ENCODE data around the gene NYAP2.

DNA sequence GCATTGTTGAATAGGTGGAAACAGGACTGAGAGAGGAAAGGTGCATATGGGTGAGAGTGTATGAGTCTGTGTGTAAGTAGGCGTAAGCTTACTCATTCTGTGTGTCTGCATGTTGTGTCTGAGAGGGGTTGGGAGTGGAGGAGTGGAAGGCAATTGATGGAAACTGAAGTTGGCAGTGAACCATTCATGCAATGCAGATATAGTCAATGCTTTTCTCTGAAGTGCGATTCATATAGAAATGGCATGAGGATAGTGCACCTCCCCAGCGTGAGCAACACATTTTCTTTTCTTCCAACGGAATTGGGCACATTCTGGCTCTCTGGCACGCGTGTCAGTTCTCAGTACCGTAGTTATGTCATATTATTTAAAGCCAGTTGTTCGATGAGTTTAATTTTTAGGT lies 250.5 kb downstream of the NYAP2 start:
- TF ChIP-seq, protein P1, sequence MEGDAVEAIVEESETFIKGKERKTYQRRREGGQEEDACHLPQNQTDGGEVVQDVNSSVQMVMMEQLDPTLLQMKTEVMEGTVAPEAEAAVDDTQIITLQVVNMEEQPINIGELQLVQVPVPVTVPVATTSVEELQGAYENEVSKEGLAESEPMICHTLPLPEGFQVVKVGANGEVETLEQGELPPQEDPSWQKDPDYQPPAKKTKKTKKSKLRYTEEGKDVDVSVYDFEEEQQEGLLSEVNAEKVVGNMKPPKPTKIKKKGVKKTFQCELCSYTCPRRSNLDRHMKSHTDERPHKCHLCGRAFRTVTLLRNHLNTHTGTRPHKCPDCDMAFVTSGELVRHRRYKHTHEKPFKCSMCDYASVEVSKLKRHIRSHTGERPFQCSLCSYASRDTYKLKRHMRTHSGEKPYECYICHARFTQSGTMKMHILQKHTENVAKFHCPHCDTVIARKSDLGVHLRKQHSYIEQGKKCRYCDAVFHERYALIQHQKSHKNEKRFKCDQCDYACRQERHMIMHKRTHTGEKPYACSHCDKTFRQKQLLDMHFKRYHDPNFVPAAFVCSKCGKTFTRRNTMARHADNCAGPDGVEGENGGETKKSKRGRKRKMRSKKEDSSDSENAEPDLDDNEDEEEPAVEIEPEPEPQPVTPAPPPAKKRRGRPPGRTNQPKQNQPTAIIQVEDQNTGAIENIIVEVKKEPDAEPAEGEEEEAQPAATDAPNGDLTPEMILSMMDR (conservative IDR thresholded peaks at IDR 0.05; ENCODE audit: low read length): no peak
- TF ChIP-seq EZH2phosphoT487 (IDR thresholded peaks at IDR 0.05; ENCODE audit: borderline replicate concordance, low read depth, low read length): no peak

All from OCI-LY7 (cell line).